Measurements from ENCODE around the gene EBF4. TPM values are rescaled to one million over a fixed set of nuclear protein-coding genes. Genes with fewer than 3 reads are reported as not detected.

Gene EBF4
- total and polyA plus RNA-seq, 12 donors, result 2.0 to 8.0 (median 3.7) TPM

DNA sequence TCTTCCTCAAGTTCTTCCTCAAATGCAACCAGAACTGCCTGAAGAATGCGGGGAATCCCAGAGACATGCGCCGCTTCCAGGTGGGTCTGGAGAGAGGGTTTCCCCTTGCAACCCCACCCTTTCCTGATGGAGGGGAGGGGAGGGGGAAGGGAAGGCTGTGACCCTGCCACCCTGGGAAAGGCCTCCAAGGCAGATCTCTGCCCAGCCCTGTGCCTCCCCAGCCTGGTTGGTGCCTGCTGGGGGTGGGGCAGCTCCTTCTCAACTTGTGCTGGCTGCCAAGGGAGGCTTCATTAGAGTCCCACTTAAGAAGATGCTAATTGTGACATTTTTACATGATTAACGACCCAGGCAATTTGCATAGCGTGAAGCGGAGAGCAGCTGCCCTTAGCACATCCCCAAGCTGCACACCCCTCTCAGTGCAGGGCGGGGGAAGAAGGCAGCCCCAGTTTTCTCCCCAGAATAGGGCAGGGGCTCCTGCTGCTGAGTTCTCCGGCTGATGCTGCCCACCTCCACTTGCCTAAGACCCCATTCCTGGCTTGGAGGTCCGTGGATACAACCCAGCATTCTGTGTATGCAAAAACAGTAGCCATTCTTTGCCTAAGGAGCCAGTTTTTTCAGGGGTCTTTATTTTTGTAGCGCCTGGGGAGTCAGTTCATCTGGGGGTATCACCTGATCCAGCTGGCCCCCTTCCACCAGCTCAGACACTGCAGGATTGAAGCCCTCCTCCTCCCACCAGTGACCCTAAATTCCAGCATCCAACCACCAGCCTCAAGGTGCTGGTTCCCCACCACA, 56.2 kb downstream of the EBF4 start:
- TF ChIP-seq, protein P1, sequence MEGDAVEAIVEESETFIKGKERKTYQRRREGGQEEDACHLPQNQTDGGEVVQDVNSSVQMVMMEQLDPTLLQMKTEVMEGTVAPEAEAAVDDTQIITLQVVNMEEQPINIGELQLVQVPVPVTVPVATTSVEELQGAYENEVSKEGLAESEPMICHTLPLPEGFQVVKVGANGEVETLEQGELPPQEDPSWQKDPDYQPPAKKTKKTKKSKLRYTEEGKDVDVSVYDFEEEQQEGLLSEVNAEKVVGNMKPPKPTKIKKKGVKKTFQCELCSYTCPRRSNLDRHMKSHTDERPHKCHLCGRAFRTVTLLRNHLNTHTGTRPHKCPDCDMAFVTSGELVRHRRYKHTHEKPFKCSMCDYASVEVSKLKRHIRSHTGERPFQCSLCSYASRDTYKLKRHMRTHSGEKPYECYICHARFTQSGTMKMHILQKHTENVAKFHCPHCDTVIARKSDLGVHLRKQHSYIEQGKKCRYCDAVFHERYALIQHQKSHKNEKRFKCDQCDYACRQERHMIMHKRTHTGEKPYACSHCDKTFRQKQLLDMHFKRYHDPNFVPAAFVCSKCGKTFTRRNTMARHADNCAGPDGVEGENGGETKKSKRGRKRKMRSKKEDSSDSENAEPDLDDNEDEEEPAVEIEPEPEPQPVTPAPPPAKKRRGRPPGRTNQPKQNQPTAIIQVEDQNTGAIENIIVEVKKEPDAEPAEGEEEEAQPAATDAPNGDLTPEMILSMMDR (IDR thresholded peaks at IDR 0.05), result no peak
- ATAC-seq, result no peak
- Histone ChIP-seq H3K4me1 (peaks cover 8 to 30% (median 25%) of the 10 kb centered on the region in 9 donors), H3K4me3 (no peak overlapping the region), H3K36me3 (no peaks in the 10 kb centered on the region), H3K27me3 (peaks cover 5 to 47% (median 22%) of the 10 kb centered on the region in 7 donors), H3K9me3 (no peaks in the 10 kb centered on the region), H3K27ac (no peak overlapping the region)
- intact Hi-C loops (cut with DNase I), result no loop called here
- WGBS, 2 donors, result 68 to 69% methylated on average over 10 of the region's 10 CpGs
- peak in 1 of 2 donors; percentile 1 for DNase-seq

DNA sequence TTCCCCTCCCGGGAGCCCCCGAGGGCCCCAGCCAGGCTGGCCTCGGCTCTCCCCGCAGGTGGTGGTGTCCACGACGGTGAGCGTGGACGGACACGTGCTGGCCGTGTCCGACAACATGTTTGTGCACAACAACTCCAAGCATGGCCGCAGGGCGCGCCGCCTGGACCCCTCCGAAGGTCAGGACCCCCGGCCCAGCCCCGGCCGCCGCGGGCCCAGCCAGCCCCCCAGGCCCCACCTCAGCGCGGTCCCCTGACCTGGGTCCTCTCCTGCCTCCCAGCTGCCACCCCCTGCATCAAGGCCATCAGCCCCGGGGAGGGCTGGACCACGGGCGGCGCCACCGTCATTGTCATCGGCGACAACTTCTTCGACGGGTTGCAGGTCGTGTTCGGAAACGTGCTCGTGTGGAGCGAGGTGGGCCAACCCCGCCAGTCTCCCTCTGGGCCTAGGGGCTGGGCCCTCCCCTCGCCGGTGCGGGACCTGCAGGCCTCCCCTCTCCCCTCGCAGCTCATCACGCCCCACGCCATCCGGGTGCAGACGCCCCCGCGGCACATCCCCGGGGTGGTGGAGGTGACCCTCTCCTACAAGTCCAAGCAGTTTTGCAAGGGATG, 56.9 kb downstream of the EBF4 start:
- TF ChIP-seq, protein P1 (IDR thresholded peaks at IDR 0.05), result no peak
- no peaks in the 10 kb centered on the region for H3K36me3 ChIP-seq
- H3K27me3 ChIP-seq, result peaks cover 5 to 54% (median 29%) of the 10 kb centered on the region in 7 donors
- WGBS, 2 donors, result 26 to 38% methylated on average over 49 of the region's 49 CpGs
- intact Hi-C loops (cut with DNase I), result no loop called here
- ATAC-seq (no peak), DNase-seq (no peak)
- no peak overlapping the region for H3K4me3 ChIP-seq
- no peaks in the 10 kb centered on the region for H3K9me3 ChIP-seq
- no peak overlapping the region for H3K27ac ChIP-seq
- H3K4me1 ChIP-seq, result peaks cover 8 to 30% (median 25%) of the 10 kb centered on the region in 9 donors

DNA sequence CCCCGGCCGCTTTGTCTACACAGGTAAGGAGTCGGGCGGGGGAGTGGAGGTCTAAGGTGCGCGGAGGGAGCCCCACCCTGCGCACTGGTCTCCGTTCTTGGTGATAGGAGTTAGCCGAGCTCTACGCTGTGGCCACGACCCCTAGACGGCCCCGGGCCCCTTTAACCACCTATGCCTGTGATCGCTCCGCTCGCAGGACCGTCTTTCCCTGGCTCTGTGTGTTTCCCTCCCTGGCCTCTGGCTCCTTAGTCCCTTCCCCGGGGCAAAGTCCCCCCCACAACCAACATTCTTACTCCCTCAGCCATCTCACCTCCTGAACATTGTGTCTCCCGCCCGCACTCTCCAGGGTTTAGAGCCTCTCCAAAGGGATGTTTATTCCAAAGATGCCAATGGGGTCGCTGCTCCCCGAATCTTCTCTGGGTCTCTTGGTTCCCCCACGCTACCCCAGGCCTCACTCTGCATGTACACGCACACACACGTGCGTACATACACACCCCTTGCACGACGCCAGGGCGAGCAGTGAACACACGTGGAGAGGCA, 57.4 kb downstream of the EBF4 start:
- Histone ChIP-seq H3K9me3 (no peaks in the 10 kb centered on the region), H3K4me1 (peaks cover 8 to 30% (median 25%) of the 10 kb centered on the region in 9 donors), H3K36me3 (no peaks in the 10 kb centered on the region), H3K27me3 (peaks cover 5 to 60% (median 34%) of the 10 kb centered on the region in 7 donors), H3K27ac (no peak overlapping the region), H3K4me3 (no peak overlapping the region)
- DNase-seq (no peak), ATAC-seq (peak in 1 of 8 donors; percentile 4)
- TF ChIP-seq, protein P1 (IDR thresholded peaks at IDR 0.05), result no peak
- 21 to 28% methylated on average over 30 of the region's 30 CpGs for WGBS, 2 donors
- intact Hi-C loops (cut with DNase I), result loop anchor here in 9 of 10 donors (5.0 to 10.0 kb wide), 6 partner anchors 63 to 255 kb away; partner anchors contain the start of genes PCED1A (in 1 of the 9) and VPS16 (in 1 of the 9)

All from heart right ventricle (tissue), 16 donors.